ENCODE measurements around the gene ADNP2.

DNA sequence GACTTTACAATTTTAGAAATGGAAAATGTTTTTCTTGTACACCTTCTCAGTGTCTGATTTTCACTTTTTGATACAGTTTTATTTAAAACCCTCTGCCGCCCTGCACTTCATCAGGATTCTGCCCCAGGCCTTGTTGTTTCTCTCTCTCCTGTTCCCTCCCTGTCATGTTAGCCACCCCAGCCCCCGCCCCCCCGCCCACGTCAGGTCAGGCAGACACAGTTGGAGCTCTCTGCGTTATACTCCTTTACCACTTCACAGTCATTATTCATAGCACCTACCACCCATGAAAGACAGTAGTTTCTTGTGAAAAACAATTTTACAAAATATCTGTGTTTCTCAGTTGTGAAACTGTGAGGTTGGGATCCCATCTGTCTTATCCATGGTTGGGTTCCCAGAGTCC, 21.5 kb downstream of the ADNP2 start:
- TF ChIP-seq ESRRG (CRISPR knock-in tag; IDR thresholded peaks at IDR 0.05) (no peak), GLIS3 (CRISPR knock-in tag; IDR thresholded peaks at IDR 0.05) (no peak), ZNF70 (CRISPR knock-in tag; IDR thresholded peaks at IDR 0.05) (no peak), ISL1 (CRISPR knock-in tag; IDR thresholded peaks at IDR 0.05) (no peak), ZFP3 (CRISPR knock-in tag; IDR thresholded peaks at IDR 0.05) (no peak)
- TF ChIP-seq, protein P1, sequence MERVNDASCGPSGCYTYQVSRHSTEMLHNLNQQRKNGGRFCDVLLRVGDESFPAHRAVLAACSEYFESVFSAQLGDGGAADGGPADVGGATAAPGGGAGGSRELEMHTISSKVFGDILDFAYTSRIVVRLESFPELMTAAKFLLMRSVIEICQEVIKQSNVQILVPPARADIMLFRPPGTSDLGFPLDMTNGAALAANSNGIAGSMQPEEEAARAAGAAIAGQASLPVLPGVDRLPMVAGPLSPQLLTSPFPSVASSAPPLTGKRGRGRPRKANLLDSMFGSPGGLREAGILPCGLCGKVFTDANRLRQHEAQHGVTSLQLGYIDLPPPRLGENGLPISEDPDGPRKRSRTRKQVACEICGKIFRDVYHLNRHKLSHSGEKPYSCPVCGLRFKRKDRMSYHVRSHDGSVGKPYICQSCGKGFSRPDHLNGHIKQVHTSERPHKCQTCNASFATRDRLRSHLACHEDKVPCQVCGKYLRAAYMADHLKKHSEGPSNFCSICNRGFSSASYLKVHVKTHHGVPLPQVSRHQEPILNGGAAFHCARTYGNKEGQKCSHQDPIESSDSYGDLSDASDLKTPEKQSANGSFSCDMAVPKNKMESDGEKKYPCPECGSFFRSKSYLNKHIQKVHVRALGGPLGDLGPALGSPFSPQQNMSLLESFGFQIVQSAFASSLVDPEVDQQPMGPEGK (CRISPR knock-in tag; IDR thresholded peaks at IDR 0.05; ENCODE audit: borderline replicate concordance), result no peak
